A549 (cell line): Measurements from ENCODE around the gene CFAP61.

Experiments used
- EP300 ChIP-seq, 2 experiments: fragments of >200 bp; sonication (Bioruptor Twin); formaldehyde crosslinking; IDR thresholded peaks; 2 replicates in 1 of 2; 3 replicates in 1 of 2; pipeline ENCODE4 v1.6.1; 2016 to 2017
- MAZ ChIP-seq: fragments of 150-350 bp; IDR thresholded peaks from 2 replicates; pipeline ENCODE4 v1.6.1; 2014; ENCODE audit warnings: antibody characterized with exemption, low read depth, low read length, borderline replicate concordance

GRCh38 chr20:20212675-20213096 is 160.4 kb downstream of the CFAP61 start:
- no peak for TF ChIP-seq EP300 (IDR thresholded peaks at IDR 0.05)
- no peak for TF ChIP-seq MAZ
